SK-N-SH (cell line): ENCODE measurements around the gene PHC3. TPM values are rescaled to one million over a fixed set of nuclear protein-coding genes. Genes with fewer than 3 reads are reported as not detected.

ENCODE experiments used
- CTCF ChIA-PET: fragments of 300-600, 350-600 bp; formaldehyde crosslinking; extraction: SDS; loops from one replicate; lab custom pipeline; 2021; lab: Yijun Ruan, JAX
- POLR2A ChIA-PET: fragments of 350-600 bp; sonication (Branson Sonifier 250); formaldehyde crosslinking; extraction: SDS; loops from one replicate; lab custom pipeline; 2020; ENCODE audit warnings: antibody characterized with exemption, inconsistent platforms; lab: Yijun Ruan, JAX
- DNase-seq: peaks from one replicate; pipeline ENCODE4 v3.0.0; 2012
- H2AFZ ChIP-seq: fragments of 200-600 bp; sonication (generic); 2 replicates; pipeline ENCODE4 v1.8.1; 2016; ENCODE audit warnings: antibody characterized with exemption, mild to moderate bottlenecking, low read depth
- H3F3A ChIP-seq: fragments of 200-600 bp; sonication (generic); replicated peaks from 2 replicates; pipeline ENCODE3; 2016; ENCODE audit warnings: antibody characterized with exemption, mild to moderate bottlenecking; ENCODE audit not compliant: insufficient read depth
- H3K27ac ChIP-seq, 2 experiments: fragments of 200-500 bp in 1 of 2; fragments of 200-600 bp in 1 of 2; sonication (Bioruptor generic) in 1 of 2; sonication (generic), shearing (Covaris generic) in 1 of 2; 2 replicates each; pipeline versions ENCODE4 v1.5.1 to v1.6.1; 2014 to 2016; ENCODE audit warnings: low read depth in 2 of 2, inconsistent platforms in 1 of 2, low read length in 1 of 2, mild to moderate bottlenecking in 1 of 2, mixed read lengths in 1 of 2
- H3K27me3 ChIP-seq: fragments of 200-600 bp; sonication (generic), shearing (Covaris generic); 2 replicates; pipeline ENCODE4 v1.6.1; 2016; ENCODE audit warnings: mixed run types; ENCODE audit not compliant: insufficient read depth
- H3K36me3 ChIP-seq, 2 experiments: fragments of 200-500 bp in 1 of 2; fragments of 200-600 bp in 1 of 2; sonication (Bioruptor generic) in 1 of 2; sonication (generic) in 1 of 2; replicated peaks in 1 of 2; 2 replicates each; pipeline versions ENCODE3 to v1.5.1; 2014 to 2016; ENCODE audit warnings: low read length in 1 of 2, mild to moderate bottlenecking in 1 of 2; ENCODE audit not compliant: insufficient read depth in 2 of 2, control insufficient read depth in 1 of 2
- H3K4me1 ChIP-seq, 2 experiments: fragments of 200-500 bp in 1 of 2; fragments of 200-600 bp in 1 of 2; sonication (Bioruptor generic) in 1 of 2; sonication (generic), shearing (Covaris generic) in 1 of 2; 2 replicates each; pipeline versions ENCODE4 v1.5.1 to v1.6.1; 2014 to 2016; ENCODE audit warnings: low read depth in 1 of 2, low read length in 1 of 2, mixed run types in 1 of 2; ENCODE audit not compliant: insufficient read depth in 2 of 2, control insufficient read depth in 1 of 2
- H3K4me2 ChIP-seq: fragments of 200-600 bp; sonication (generic), shearing (Covaris generic); 2 replicates; pipeline ENCODE4 v1.6.1; 2017; ENCODE audit warnings: mixed run types
- H3K4me3 ChIP-seq, 2 experiments: fragments of 200-500 bp in 1 of 2; fragments of 200-600 bp in 1 of 2; sonication (Bioruptor generic) in 1 of 2; sonication (generic), shearing (Covaris generic) in 1 of 2; 2 replicates each; pipeline versions ENCODE4 v1.5.1 to v1.8.1; 2014 to 2016; ENCODE audit warnings: low read depth in 2 of 2, inconsistent platforms in 1 of 2, low read length in 1 of 2, mild to moderate bottlenecking in 1 of 2, mixed read lengths in 1 of 2, moderate library complexity in 1 of 2
- H3K79me2 ChIP-seq: fragments of 200-600 bp; sonication (generic); 2 replicates; pipeline ENCODE4 v1.8.1; 2017; ENCODE audit warnings: mild to moderate bottlenecking; ENCODE audit not compliant: insufficient read depth
- H3K9ac ChIP-seq: fragments of 200-600 bp; sonication (generic); 2 replicates; pipeline ENCODE4 v1.6.1; 2017; ENCODE audit warnings: mixed run types
- H3K9me2 ChIP-seq: fragments of 200-600 bp; sonication (generic); 2 replicates; pipeline ENCODE4 v1.6.1; 2017; ENCODE audit warnings: mixed run types
- H3K9me3 ChIP-seq: fragments of 200-600 bp; sonication (generic); 2 replicates; pipeline ENCODE4 v1.6.1; 2017; ENCODE audit warnings: mixed run types, mild to moderate bottlenecking, moderate library complexity
- H4K20me1 ChIP-seq: fragments of 200-600 bp; sonication (generic); 2 replicates; pipeline ENCODE4 v1.6.1; 2017; ENCODE audit warnings: mild to moderate bottlenecking, mixed run types; ENCODE audit not compliant: insufficient read depth
- CHD2 ChIP-seq: fragments of 150-350 bp; IDR thresholded peaks from 2 replicates; pipeline ENCODE4 v1.6.1; 2018; ENCODE audit warnings: low read length; ENCODE audit not compliant: partially characterized antibody
- EP300 ChIP-seq, 2 experiments: IDR thresholded peaks; 2 replicates each; pipeline versions ENCODE4 v1.4.0 to v1.6.1; 2012; ENCODE audit warnings: borderline replicate concordance in 1 of 2, low read depth in 1 of 2, low read length in 1 of 2
- FOSL2 ChIP-seq: IDR thresholded peaks from 2 replicates; pipeline ENCODE4 v1.4.0; 2012; ENCODE audit warnings: low read depth, mild to moderate bottlenecking, moderate library complexity, borderline replicate concordance
- FOXJ3 ChIP-seq: sonication (generic); formaldehyde crosslinking; IDR thresholded peaks from 2 replicates; pipeline ENCODE4 v1.5.1; 2020; ENCODE audit warnings: mild to moderate bottlenecking, missing genetic modification reagents
- FOXM1 ChIP-seq: IDR thresholded peaks from 2 replicates; pipeline ENCODE4 v1.4.0; 2012; ENCODE audit warnings: low read depth, mild to moderate bottlenecking
- GATA2 ChIP-seq: sonication (generic); formaldehyde crosslinking; IDR thresholded peaks from 2 replicates; pipeline ENCODE4 v1.5.0; 2020; ENCODE audit warnings: mild to moderate bottlenecking, missing genetic modification reagents
- MXI1 ChIP-seq: IDR thresholded peaks from 2 replicates; pipeline ENCODE4 v1.6.1; 2012; ENCODE audit warnings: mild to moderate bottlenecking, low read depth, low read length, improper control_type of control experiment
- NFIC ChIP-seq: IDR thresholded peaks from 2 replicates; pipeline ENCODE4 v1.4.0; 2012; ENCODE audit warnings: borderline replicate concordance
- NRF1 ChIP-seq: IDR thresholded peaks from 2 replicates; pipeline ENCODE4 v1.6.1; 2012; ENCODE audit warnings: low read depth, mild to moderate bottlenecking, low read length
- POLR2AphosphoS5 ChIP-seq: IDR thresholded peaks from 2 replicates; pipeline ENCODE4 v1.6.1; 2012; ENCODE audit warnings: low read depth, low read length
- RAD21 ChIP-seq: IDR thresholded peaks from 2 replicates; pipeline ENCODE4 v1.6.1; 2012; ENCODE audit warnings: mild to moderate bottlenecking, low read length
- RXRA ChIP-seq: IDR thresholded peaks from 2 replicates; pipeline ENCODE4 v1.4.0; 2012; ENCODE audit warnings: low read depth, mild to moderate bottlenecking, borderline replicate concordance
- SIN3A ChIP-seq: IDR thresholded peaks from 2 replicates; pipeline ENCODE4 v1.6.1; 2012; ENCODE audit warnings: low read depth, mild to moderate bottlenecking, low read length, moderate library complexity, borderline replicate concordance
- SMC3 ChIP-seq: IDR thresholded peaks from 2 replicates; pipeline ENCODE4 v1.6.1; 2012; ENCODE audit warnings: low read depth, low read length, improper control_type of control experiment
- YY1 ChIP-seq: IDR thresholded peaks from 2 replicates; pipeline ENCODE4 v1.4.0; 2012; ENCODE audit warnings: low read depth, mild to moderate bottlenecking
- WGBS: methylation state at CpG from one replicate; pipeline ENCODE4 v1.1.6; 2017; ENCODE audit warnings: low lambda C conversion rate; 5-methylcytosine and 5-hydroxymethylcytosine counted together
- polyA plus RNA-seq, 3 experiments: library from polyadenylated mRNA; depleted of rRNA; stranded (reverse); fragments of >200 nt; gene quantifications; 2 replicates each; pipeline ENCODE4 v1.2.3, GENCODE V29; 2012
- TF ChIP-seq, protein P1 (sequence below): IDR thresholded peaks from 2 replicates; pipeline ENCODE4 v1.4.0; 2012; ENCODE audit warnings: low read depth, borderline replicate concordance
- TF ChIP-seq, protein P2 (sequence below): fragments of 150-350 bp; IDR thresholded peaks from 2 replicates; pipeline ENCODE4 v1.6.1; 2017; ENCODE audit warnings: antibody characterized with exemption, low read length, low read depth, borderline replicate concordance

PHC3 gene
- polyA plus RNA-seq, 1 of the 3 experiments (the other 2 are of a cell fraction): 9.2 TPM

DNA sequence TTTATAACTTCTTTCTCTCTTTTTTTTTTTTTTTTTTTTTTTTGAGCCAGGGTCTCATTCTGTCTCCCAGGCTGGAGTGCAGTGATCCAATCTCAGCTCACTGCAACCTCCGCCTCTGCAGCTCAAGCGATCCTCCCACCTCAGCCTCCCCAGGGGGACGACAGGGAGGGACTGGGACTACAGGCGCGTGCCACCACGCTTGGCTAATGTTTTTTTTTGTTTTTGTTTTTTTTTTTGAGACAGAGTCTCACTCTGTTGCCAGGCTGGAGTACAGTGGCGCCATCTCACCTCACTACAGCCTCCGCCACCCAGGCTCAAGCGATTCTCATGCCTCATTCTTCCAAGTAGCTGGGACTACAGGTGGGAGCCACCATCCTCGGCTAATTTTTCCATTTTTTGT is 23.0 kb upstream of the PHC3 start:
- no peaks in the 10 kb centered on the region for H3K9me2 ChIP-seq
- H3K4me1 ChIP-seq: no peaks in the 10 kb centered on the region
- H3K9me3 ChIP-seq: no peaks in the 10 kb centered on the region
- H2AFZ ChIP-seq: no peak overlapping the region
- H3K79me2 ChIP-seq: no peaks in the 10 kb centered on the region
- H3K27ac ChIP-seq: no peak overlapping the region
- no peak overlapping the region for H3K4me2 ChIP-seq
- H4K20me1 ChIP-seq: no peaks in the 10 kb centered on the region
- no peak overlapping the region for H3K4me3 ChIP-seq
- no peak overlapping the region for H3K9ac ChIP-seq
- ChIA-PET POLR2A (no interaction called here), CTCF (no interaction called here)
- no peak for TF ChIP-seq SMC3
- no peak for TF ChIP-seq RXRA
- TF ChIP-seq NRF1: no peak
- TF ChIP-seq FOXM1: no peak
- no peak for TF ChIP-seq NFIC
- TF ChIP-seq, protein P1, sequence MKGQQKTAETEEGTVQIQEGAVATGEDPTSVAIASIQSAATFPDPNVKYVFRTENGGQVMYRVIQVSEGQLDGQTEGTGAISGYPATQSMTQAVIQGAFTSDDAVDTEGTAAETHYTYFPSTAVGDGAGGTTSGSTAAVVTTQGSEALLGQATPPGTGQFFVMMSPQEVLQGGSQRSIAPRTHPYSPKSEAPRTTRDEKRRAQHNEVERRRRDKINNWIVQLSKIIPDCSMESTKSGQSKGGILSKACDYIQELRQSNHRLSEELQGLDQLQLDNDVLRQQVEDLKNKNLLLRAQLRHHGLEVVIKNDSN: no peak
- no peak for TF ChIP-seq POLR2AphosphoS5
- DNase-seq: no peak
- no peaks in the 10 kb centered on the region for H3K36me3 ChIP-seq
- H3K27me3 ChIP-seq: no peaks in the 10 kb centered on the region
- 93% methylated on average over 10 of the region's 10 CpGs for WGBS
- H3F3A ChIP-seq: no peaks in the 10 kb centered on the region

DNA sequence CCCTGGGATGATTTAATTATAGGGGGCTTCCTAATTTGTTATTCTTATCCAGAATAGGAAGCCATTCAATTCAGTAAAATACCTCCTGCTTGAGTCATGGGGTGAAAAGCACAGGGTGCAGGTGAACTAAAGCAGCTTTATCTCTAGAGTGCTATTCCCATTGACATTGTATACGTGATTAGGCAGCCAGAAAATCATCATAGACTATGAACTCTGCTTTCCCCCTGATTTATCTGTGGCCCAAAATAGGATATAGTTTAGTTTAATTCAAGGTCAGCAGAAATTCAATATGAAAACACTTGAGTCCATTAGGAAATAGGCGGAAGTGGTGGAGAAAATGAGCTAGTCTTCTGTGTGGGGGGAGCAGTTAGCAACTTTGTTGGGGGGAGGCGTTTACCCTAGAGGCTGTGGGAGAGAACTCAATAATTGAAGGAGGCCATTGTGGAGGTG is 22.5 kb upstream of the PHC3 start:
- ChIA-PET POLR2A (no interaction called here), CTCF (interaction anchor here (0.9 kb wide), 1 partner anchor 210 kb away, joined by 3 read pairs; no protein-coding TSS in a partner anchor)
- no peak overlapping the region for H2AFZ ChIP-seq
- no peaks in the 10 kb centered on the region for H3K4me1 ChIP-seq
- H4K20me1 ChIP-seq: no peaks in the 10 kb centered on the region
- no peak overlapping the region for H3K9ac ChIP-seq
- H3K4me2 ChIP-seq: no peak overlapping the region
- H3F3A ChIP-seq: no peaks in the 10 kb centered on the region
- no peak overlapping the region for H3K27ac ChIP-seq
- H3K4me3 ChIP-seq: no peak overlapping the region
- H3K9me2 ChIP-seq: no peaks in the 10 kb centered on the region
- no peaks in the 10 kb centered on the region for H3K9me3 ChIP-seq
- H3K27me3 ChIP-seq: no peaks in the 10 kb centered on the region
- no peak for DNase-seq
- H3K79me2 ChIP-seq: no peaks in the 10 kb centered on the region
- H3K36me3 ChIP-seq: no peaks in the 10 kb centered on the region
- no peak for TF ChIP-seq SMC3
- TF ChIP-seq SIN3A: no peak
- WGBS: 73% methylated on average over 3 of the region's 3 CpGs

DNA sequence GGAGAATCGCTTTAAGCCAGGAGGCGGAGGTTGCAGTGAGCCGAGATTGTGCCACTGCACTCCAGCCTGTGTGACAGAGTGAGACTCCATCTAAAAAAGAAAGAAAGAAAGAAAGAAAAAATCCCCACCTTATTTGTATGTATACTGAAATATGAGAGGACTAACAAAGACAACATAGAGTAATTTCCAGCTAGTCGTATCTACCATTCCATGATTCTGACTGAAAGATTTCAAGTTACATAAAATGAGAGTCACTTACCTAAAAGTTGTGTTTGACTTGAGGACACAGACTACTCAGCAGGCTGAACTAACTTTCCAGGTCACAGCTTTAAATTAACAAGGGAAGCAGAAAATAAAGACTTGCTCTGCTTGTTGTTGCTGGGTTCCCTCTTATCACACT is 21.9 kb upstream of the PHC3 start:
- no peak overlapping the region for H3K4me2 ChIP-seq
- H3K9me2 ChIP-seq: no peaks in the 10 kb centered on the region
- H3K9me3 ChIP-seq: no peaks in the 10 kb centered on the region
- POLR2A ChIA-PET: no interaction called here
- no peak overlapping the region for H3K4me3 ChIP-seq
- no peaks in the 10 kb centered on the region for H4K20me1 ChIP-seq
- H3K9ac ChIP-seq: no peak overlapping the region
- no peak overlapping the region for H2AFZ ChIP-seq
- H3K79me2 ChIP-seq: no peaks in the 10 kb centered on the region
- no peaks in the 10 kb centered on the region for H3K36me3 ChIP-seq
- TF ChIP-seq, protein P2, sequence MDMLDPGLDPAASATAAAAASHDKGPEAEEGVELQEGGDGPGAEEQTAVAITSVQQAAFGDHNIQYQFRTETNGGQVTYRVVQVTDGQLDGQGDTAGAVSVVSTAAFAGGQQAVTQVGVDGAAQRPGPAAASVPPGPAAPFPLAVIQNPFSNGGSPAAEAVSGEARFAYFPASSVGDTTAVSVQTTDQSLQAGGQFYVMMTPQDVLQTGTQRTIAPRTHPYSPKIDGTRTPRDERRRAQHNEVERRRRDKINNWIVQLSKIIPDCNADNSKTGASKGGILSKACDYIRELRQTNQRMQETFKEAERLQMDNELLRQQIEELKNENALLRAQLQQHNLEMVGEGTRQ: no peak
- TF ChIP-seq GATA2: no peak
- TF ChIP-seq MXI1: no peak
- no peak for TF ChIP-seq CHD2
- no peak for TF ChIP-seq FOXJ3 (CRISPR knock-in tag)
- TF ChIP-seq YY1: no peak
- no peak for TF ChIP-seq FOSL2
- no peak for TF ChIP-seq EP300 (IDR thresholded peaks at IDR 0.05; ENCODE audit: borderline replicate concordance in 1 of 2, low read depth in 1 of 2, low read length in 1 of 2)
- no peak for TF ChIP-seq SIN3A
- TF ChIP-seq RAD21: no peak
- TF ChIP-seq, all 33 proteins: peak for 0
- Histone ChIP-seq H3F3A (no peaks in the 10 kb centered on the region), H3K4me1 (no peaks in the 10 kb centered on the region), H3K27me3 (no peaks in the 10 kb centered on the region), H3K27ac (no peak overlapping the region)
- 82% methylated on average over 4 of the region's 4 CpGs for WGBS
- no peak for DNase-seq
- CTCF ChIA-PET: interaction anchor here (0.9 kb wide), 1 partner anchor 211 kb away, joined by 3 read pairs; no protein-coding TSS in a partner anchor
